SK-N-SH (cell line): Measurements from ENCODE around the gene CACNA1D. TPM values are rescaled to one million over a fixed set of nuclear protein-coding genes. Genes with fewer than 3 reads are reported as not detected.

Source experiments
- CTCF ChIA-PET: fragments of 300-600, 350-600 bp; formaldehyde crosslinking; extraction: SDS; loops from one replicate; lab custom pipeline; 2021; lab: Yijun Ruan, JAX
- POLR2A ChIA-PET: fragments of 350-600 bp; sonication (Branson Sonifier 250); formaldehyde crosslinking; extraction: SDS; loops from one replicate; lab custom pipeline; 2020; ENCODE audit warnings: antibody characterized with exemption, inconsistent platforms; lab: Yijun Ruan, JAX
- DNase-seq: peaks from one replicate; pipeline ENCODE4 v3.0.0; 2012
- H2AFZ ChIP-seq: fragments of 200-600 bp; sonication (generic); 2 replicates; pipeline ENCODE4 v1.8.1; 2016; ENCODE audit warnings: antibody characterized with exemption, mild to moderate bottlenecking, low read depth
- H3F3A ChIP-seq: fragments of 200-600 bp; sonication (generic); replicated peaks from 2 replicates; pipeline ENCODE3; 2016; ENCODE audit warnings: antibody characterized with exemption, mild to moderate bottlenecking; ENCODE audit not compliant: insufficient read depth
- H3K27ac ChIP-seq, 2 experiments: fragments of 200-500 bp in 1 of 2; fragments of 200-600 bp in 1 of 2; sonication (Bioruptor generic) in 1 of 2; sonication (generic), shearing (Covaris generic) in 1 of 2; 2 replicates each; pipeline versions ENCODE4 v1.5.1 to v1.6.1; 2014 to 2016; ENCODE audit warnings: low read depth in 2 of 2, inconsistent platforms in 1 of 2, low read length in 1 of 2, mild to moderate bottlenecking in 1 of 2, mixed read lengths in 1 of 2
- H3K27me3 ChIP-seq: fragments of 200-600 bp; sonication (generic), shearing (Covaris generic); 2 replicates; pipeline ENCODE4 v1.6.1; 2016; ENCODE audit warnings: mixed run types; ENCODE audit not compliant: insufficient read depth
- H3K36me3 ChIP-seq, 2 experiments: fragments of 200-500 bp in 1 of 2; fragments of 200-600 bp in 1 of 2; sonication (Bioruptor generic) in 1 of 2; sonication (generic) in 1 of 2; replicated peaks in 1 of 2; 2 replicates each; pipeline versions ENCODE3 to v1.5.1; 2014 to 2016; ENCODE audit warnings: low read length in 1 of 2, mild to moderate bottlenecking in 1 of 2; ENCODE audit not compliant: insufficient read depth in 2 of 2, control insufficient read depth in 1 of 2
- H3K4me1 ChIP-seq, 2 experiments: fragments of 200-500 bp in 1 of 2; fragments of 200-600 bp in 1 of 2; sonication (Bioruptor generic) in 1 of 2; sonication (generic), shearing (Covaris generic) in 1 of 2; 2 replicates each; pipeline versions ENCODE4 v1.5.1 to v1.6.1; 2014 to 2016; ENCODE audit warnings: low read depth in 1 of 2, low read length in 1 of 2, mixed run types in 1 of 2; ENCODE audit not compliant: insufficient read depth in 2 of 2, control insufficient read depth in 1 of 2
- H3K4me2 ChIP-seq: fragments of 200-600 bp; sonication (generic), shearing (Covaris generic); 2 replicates; pipeline ENCODE4 v1.6.1; 2017; ENCODE audit warnings: mixed run types
- H3K4me3 ChIP-seq, 2 experiments: fragments of 200-500 bp in 1 of 2; fragments of 200-600 bp in 1 of 2; sonication (Bioruptor generic) in 1 of 2; sonication (generic), shearing (Covaris generic) in 1 of 2; 2 replicates each; pipeline versions ENCODE4 v1.5.1 to v1.8.1; 2014 to 2016; ENCODE audit warnings: low read depth in 2 of 2, inconsistent platforms in 1 of 2, low read length in 1 of 2, mild to moderate bottlenecking in 1 of 2, mixed read lengths in 1 of 2, moderate library complexity in 1 of 2
- H3K79me2 ChIP-seq: fragments of 200-600 bp; sonication (generic); 2 replicates; pipeline ENCODE4 v1.8.1; 2017; ENCODE audit warnings: mild to moderate bottlenecking; ENCODE audit not compliant: insufficient read depth
- H3K9ac ChIP-seq: fragments of 200-600 bp; sonication (generic); 2 replicates; pipeline ENCODE4 v1.6.1; 2017; ENCODE audit warnings: mixed run types
- H3K9me2 ChIP-seq: fragments of 200-600 bp; sonication (generic); 2 replicates; pipeline ENCODE4 v1.6.1; 2017; ENCODE audit warnings: mixed run types
- H3K9me3 ChIP-seq: fragments of 200-600 bp; sonication (generic); 2 replicates; pipeline ENCODE4 v1.6.1; 2017; ENCODE audit warnings: mixed run types, mild to moderate bottlenecking, moderate library complexity
- H4K20me1 ChIP-seq: fragments of 200-600 bp; sonication (generic); 2 replicates; pipeline ENCODE4 v1.6.1; 2017; ENCODE audit warnings: mild to moderate bottlenecking, mixed run types; ENCODE audit not compliant: insufficient read depth
- CHD2 ChIP-seq: fragments of 150-350 bp; IDR thresholded peaks from 2 replicates; pipeline ENCODE4 v1.6.1; 2018; ENCODE audit warnings: low read length; ENCODE audit not compliant: partially characterized antibody
- EP300 ChIP-seq, 2 experiments: IDR thresholded peaks; 2 replicates each; pipeline versions ENCODE4 v1.4.0 to v1.6.1; 2012; ENCODE audit warnings: borderline replicate concordance in 1 of 2, low read depth in 1 of 2, low read length in 1 of 2
- EZH2phosphoT487 ChIP-seq: fragments of 200-600 bp; sonication (generic); IDR thresholded peaks from 2 replicates; pipeline ENCODE4 v1.6.1; 2017; ENCODE audit warnings: low read depth, mixed run types, mild to moderate bottlenecking, antibody characterized with exemption, moderate library complexity, borderline replicate concordance
- GABPA ChIP-seq: IDR thresholded peaks from 2 replicates; pipeline ENCODE4 v1.4.0; 2012; ENCODE audit warnings: low read depth, mild to moderate bottlenecking
- MEF2A ChIP-seq: IDR thresholded peaks from 2 replicates; pipeline ENCODE4 v1.4.0; 2012; ENCODE audit warnings: low read depth, borderline replicate concordance
- NFIC ChIP-seq: IDR thresholded peaks from 2 replicates; pipeline ENCODE4 v1.4.0; 2012; ENCODE audit warnings: borderline replicate concordance
- NRF1 ChIP-seq: IDR thresholded peaks from 2 replicates; pipeline ENCODE4 v1.6.1; 2012; ENCODE audit warnings: low read depth, mild to moderate bottlenecking, low read length
- POLR2AphosphoS5 ChIP-seq: IDR thresholded peaks from 2 replicates; pipeline ENCODE4 v1.6.1; 2012; ENCODE audit warnings: low read depth, low read length
- TAF1 ChIP-seq: IDR thresholded peaks from 2 replicates; pipeline ENCODE4 v1.6.1; 2012; ENCODE audit warnings: low read depth, mild to moderate bottlenecking, low read length, moderate library complexity, borderline replicate concordance
- TCF12 ChIP-seq: IDR thresholded peaks from 2 replicates; pipeline ENCODE4 v1.4.0; 2012
- WGBS: methylation state at CpG from one replicate; pipeline ENCODE4 v1.1.6; 2017; ENCODE audit warnings: low lambda C conversion rate; 5-methylcytosine and 5-hydroxymethylcytosine counted together
- polyA plus RNA-seq, 3 experiments: library from polyadenylated mRNA; depleted of rRNA; stranded (reverse); fragments of >200 nt; gene quantifications; 2 replicates each; pipeline ENCODE4 v1.2.3, GENCODE V29; 2012
- TF ChIP-seq, protein P1 (sequence below): fragments of 150-350 bp; IDR thresholded peaks from 2 replicates; pipeline ENCODE4 v1.6.1; 2017; ENCODE audit warnings: antibody characterized with exemption, low read length, low read depth, borderline replicate concordance
- TF ChIP-seq, protein P2 (sequence below): IDR thresholded peaks from 2 replicates; pipeline ENCODE4; 2012
- TF ChIP-seq, protein P3 (sequence below): IDR thresholded peaks from 2 replicates; pipeline ENCODE4 v1.4.0; 2012; ENCODE audit warnings: low read depth
- TF ChIP-seq, protein P4 (sequence below): fragments of 200-600 bp; sonication (generic); IDR thresholded peaks from 2 replicates; pipeline ENCODE4 v1.6.1; 2017; ENCODE audit warnings: antibody characterized with exemption, mild to moderate bottlenecking, moderate library complexity
- TF ChIP-seq, protein P5 (sequence below): IDR thresholded peaks from 2 replicates; pipeline ENCODE4 v1.4.0; 2012; ENCODE audit warnings: low read depth, borderline replicate concordance
- TF ChIP-seq, protein P6 (sequence below): IDR thresholded peaks from 2 replicates; pipeline ENCODE4 v1.6.1; 2012; ENCODE audit warnings: mild to moderate bottlenecking, low read depth, low read length, moderate library complexity
- TF ChIP-seq, protein P7 (sequence below): fragments of 150-350 bp; IDR thresholded peaks from 2 replicates; pipeline ENCODE4 v1.6.1; 2016; ENCODE audit warnings: mild to moderate bottlenecking, low read depth, low read length
- TF ChIP-seq, protein P8 (sequence below): IDR thresholded peaks from 2 replicates; pipeline ENCODE4 v1.4.0; 2012; ENCODE audit warnings: low read depth, borderline replicate concordance

CACNA1D gene
- polyA plus RNA-seq, 1 of the 3 experiments (the other 2 are of a cell fraction) = 0.12 TPM

DNA sequence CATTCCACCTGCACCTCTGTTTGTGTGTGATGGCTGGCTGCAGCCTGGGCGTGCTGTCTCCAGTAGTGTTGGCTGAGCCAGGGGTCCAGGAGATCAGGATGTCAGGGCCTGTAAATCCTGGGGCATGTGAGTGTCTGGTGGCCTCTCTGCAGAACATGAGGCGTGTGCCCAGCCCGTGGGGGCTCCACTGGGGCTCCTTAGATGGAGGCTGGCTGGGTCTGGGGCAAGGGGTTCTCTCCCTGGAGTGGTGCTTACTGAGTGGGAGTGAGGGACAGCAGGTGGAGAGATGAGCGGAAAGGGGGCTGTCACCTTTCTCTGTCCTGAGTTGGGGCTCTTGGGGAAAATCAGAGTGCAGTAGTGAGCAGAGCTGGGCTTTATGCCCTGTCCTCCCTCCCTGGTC is 199.6 kb downstream of the CACNA1D start:
- H3K9me3 ChIP-seq = no peaks in the 10 kb centered on the region
- WGBS = 40% methylated on average over 4 of the region's 4 CpGs
- no peak overlapping the region for H2AFZ ChIP-seq
- peaks cover 0 to under 1% of the 10 kb centered on the region in 2 experiments; a peak in 1 of 4 replicates for H3K4me1 ChIP-seq
- POLR2A ChIA-PET = no interaction called here
- no peak overlapping the region for H3K4me2 ChIP-seq
- no peak overlapping the region for H3K4me3 ChIP-seq
- H3F3A ChIP-seq = no peaks in the 10 kb centered on the region
- TF ChIP-seq NRF1 (no peak), EZH2phosphoT487 (no peak), GABPA (no peak), NFIC (no peak), CHD2 (no peak), TCF12 (no peak), POLR2AphosphoS5 (no peak), EP300 (IDR thresholded peaks at IDR 0.05; ENCODE audit: borderline replicate concordance in 1 of 2, low read depth in 1 of 2, low read length in 1 of 2) (no peak), TAF1 (no peak), MEF2A (no peak)
- TF ChIP-seq, protein P1, sequence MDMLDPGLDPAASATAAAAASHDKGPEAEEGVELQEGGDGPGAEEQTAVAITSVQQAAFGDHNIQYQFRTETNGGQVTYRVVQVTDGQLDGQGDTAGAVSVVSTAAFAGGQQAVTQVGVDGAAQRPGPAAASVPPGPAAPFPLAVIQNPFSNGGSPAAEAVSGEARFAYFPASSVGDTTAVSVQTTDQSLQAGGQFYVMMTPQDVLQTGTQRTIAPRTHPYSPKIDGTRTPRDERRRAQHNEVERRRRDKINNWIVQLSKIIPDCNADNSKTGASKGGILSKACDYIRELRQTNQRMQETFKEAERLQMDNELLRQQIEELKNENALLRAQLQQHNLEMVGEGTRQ = no peak
- TF ChIP-seq, protein P2, sequence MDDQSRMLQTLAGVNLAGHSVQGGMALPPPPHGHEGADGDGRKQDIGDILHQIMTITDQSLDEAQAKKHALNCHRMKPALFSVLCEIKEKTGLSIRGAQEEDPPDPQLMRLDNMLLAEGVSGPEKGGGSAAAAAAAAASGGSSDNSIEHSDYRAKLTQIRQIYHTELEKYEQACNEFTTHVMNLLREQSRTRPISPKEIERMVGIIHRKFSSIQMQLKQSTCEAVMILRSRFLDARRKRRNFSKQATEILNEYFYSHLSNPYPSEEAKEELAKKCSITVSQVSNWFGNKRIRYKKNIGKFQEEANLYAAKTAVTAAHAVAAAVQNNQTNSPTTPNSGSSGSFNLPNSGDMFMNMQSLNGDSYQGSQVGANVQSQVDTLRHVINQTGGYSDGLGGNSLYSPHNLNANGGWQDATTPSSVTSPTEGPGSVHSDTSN = no peak
- TF ChIP-seq, protein P3, sequence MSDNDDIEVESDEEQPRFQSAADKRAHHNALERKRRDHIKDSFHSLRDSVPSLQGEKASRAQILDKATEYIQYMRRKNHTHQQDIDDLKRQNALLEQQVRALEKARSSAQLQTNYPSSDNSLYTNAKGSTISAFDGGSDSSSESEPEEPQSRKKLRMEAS = no peak
- TF ChIP-seq, protein P4, sequence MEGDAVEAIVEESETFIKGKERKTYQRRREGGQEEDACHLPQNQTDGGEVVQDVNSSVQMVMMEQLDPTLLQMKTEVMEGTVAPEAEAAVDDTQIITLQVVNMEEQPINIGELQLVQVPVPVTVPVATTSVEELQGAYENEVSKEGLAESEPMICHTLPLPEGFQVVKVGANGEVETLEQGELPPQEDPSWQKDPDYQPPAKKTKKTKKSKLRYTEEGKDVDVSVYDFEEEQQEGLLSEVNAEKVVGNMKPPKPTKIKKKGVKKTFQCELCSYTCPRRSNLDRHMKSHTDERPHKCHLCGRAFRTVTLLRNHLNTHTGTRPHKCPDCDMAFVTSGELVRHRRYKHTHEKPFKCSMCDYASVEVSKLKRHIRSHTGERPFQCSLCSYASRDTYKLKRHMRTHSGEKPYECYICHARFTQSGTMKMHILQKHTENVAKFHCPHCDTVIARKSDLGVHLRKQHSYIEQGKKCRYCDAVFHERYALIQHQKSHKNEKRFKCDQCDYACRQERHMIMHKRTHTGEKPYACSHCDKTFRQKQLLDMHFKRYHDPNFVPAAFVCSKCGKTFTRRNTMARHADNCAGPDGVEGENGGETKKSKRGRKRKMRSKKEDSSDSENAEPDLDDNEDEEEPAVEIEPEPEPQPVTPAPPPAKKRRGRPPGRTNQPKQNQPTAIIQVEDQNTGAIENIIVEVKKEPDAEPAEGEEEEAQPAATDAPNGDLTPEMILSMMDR = no peak
- TF ChIP-seq, protein P5, sequence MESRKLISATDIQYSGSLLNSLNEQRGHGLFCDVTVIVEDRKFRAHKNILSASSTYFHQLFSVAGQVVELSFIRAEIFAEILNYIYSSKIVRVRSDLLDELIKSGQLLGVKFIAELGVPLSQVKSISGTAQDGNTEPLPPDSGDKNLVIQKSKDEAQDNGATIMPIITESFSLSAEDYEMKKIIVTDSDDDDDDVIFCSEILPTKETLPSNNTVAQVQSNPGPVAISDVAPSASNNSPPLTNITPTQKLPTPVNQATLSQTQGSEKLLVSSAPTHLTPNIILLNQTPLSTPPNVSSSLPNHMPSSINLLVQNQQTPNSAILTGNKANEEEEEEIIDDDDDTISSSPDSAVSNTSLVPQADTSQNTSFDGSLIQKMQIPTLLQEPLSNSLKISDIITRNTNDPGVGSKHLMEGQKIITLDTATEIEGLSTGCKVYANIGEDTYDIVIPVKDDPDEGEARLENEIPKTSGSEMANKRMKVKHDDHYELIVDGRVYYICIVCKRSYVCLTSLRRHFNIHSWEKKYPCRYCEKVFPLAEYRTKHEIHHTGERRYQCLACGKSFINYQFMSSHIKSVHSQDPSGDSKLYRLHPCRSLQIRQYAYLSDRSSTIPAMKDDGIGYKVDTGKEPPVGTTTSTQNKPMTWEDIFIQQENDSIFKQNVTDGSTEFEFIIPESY = no peak
- TF ChIP-seq, protein P6, sequence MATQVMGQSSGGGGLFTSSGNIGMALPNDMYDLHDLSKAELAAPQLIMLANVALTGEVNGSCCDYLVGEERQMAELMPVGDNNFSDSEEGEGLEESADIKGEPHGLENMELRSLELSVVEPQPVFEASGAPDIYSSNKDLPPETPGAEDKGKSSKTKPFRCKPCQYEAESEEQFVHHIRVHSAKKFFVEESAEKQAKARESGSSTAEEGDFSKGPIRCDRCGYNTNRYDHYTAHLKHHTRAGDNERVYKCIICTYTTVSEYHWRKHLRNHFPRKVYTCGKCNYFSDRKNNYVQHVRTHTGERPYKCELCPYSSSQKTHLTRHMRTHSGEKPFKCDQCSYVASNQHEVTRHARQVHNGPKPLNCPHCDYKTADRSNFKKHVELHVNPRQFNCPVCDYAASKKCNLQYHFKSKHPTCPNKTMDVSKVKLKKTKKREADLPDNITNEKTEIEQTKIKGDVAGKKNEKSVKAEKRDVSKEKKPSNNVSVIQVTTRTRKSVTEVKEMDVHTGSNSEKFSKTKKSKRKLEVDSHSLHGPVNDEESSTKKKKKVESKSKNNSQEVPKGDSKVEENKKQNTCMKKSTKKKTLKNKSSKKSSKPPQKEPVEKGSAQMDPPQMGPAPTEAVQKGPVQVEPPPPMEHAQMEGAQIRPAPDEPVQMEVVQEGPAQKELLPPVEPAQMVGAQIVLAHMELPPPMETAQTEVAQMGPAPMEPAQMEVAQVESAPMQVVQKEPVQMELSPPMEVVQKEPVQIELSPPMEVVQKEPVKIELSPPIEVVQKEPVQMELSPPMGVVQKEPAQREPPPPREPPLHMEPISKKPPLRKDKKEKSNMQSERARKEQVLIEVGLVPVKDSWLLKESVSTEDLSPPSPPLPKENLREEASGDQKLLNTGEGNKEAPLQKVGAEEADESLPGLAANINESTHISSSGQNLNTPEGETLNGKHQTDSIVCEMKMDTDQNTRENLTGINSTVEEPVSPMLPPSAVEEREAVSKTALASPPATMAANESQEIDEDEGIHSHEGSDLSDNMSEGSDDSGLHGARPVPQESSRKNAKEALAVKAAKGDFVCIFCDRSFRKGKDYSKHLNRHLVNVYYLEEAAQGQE = no peak
- TF ChIP-seq, protein P7, sequence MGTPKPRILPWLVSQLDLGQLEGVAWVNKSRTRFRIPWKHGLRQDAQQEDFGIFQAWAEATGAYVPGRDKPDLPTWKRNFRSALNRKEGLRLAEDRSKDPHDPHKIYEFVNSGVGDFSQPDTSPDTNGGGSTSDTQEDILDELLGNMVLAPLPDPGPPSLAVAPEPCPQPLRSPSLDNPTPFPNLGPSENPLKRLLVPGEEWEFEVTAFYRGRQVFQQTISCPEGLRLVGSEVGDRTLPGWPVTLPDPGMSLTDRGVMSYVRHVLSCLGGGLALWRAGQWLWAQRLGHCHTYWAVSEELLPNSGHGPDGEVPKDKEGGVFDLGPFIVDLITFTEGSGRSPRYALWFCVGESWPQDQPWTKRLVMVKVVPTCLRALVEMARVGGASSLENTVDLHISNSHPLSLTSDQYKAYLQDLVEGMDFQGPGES = no peak
- TF ChIP-seq, protein P8, sequence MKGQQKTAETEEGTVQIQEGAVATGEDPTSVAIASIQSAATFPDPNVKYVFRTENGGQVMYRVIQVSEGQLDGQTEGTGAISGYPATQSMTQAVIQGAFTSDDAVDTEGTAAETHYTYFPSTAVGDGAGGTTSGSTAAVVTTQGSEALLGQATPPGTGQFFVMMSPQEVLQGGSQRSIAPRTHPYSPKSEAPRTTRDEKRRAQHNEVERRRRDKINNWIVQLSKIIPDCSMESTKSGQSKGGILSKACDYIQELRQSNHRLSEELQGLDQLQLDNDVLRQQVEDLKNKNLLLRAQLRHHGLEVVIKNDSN = no peak
- TF ChIP-seq, all 33 proteins: peak for 0
- no peaks in the 10 kb centered on the region for H3K79me2 ChIP-seq
- no peaks in the 10 kb centered on the region for H3K9me2 ChIP-seq
- H3K27ac ChIP-seq = no peak overlapping the region
- no peak overlapping the region for H3K9ac ChIP-seq
- DNase-seq = no peak
- CTCF ChIA-PET = no interaction called here
- H3K36me3 ChIP-seq = no peaks in the 10 kb centered on the region
- H4K20me1 ChIP-seq = no peaks in the 10 kb centered on the region
- no peaks in the 10 kb centered on the region for H3K27me3 ChIP-seq
